Hepatocyte (in vitro differentiated cells): Measurements from ENCODE around the gene EXOC5. TPM values are rescaled to one million over a fixed set of nuclear protein-coding genes. Genes with fewer than 3 reads are reported as not detected.
"Not testable (repeated sequence)": the region's sequence is repeated elsewhere in the genome, so short reads cannot be mapped to it uniquely, and the experiment has no call there.

Experiments
- DNase-seq: peaks from one replicate; pipeline ENCODE4 v3.0.0-alpha.2; 2016; ENCODE audit warnings: low spot score
- H2AFZ ChIP-seq: fragments of 200-600 bp; sonication (generic); 2 replicates; pipeline ENCODE4 v1.6.0; 2016; ENCODE audit warnings: antibody characterized with exemption, mild to moderate bottlenecking
- H3K27ac ChIP-seq: fragments of 200-600 bp; sonication (generic); 2 replicates; pipeline ENCODE4 v1.5.1; 2016; ENCODE audit warnings: mild to moderate bottlenecking
- H3K27me3 ChIP-seq: fragments of 200-600 bp; sonication (generic); 2 replicates; pipeline ENCODE4 v1.6.1; 2016
- H3K36me3 ChIP-seq: fragments of 200-600 bp; sonication (generic); replicated peaks from 2 replicates; pipeline ENCODE4 v1.5.1; 2016; ENCODE audit warnings: low read depth; ENCODE audit not compliant: insufficient read depth
- H3K4me1 ChIP-seq: fragments of 200-600 bp; sonication (generic); 2 replicates; pipeline ENCODE4 v1.5.1; 2016; ENCODE audit warnings: mild to moderate bottlenecking, moderate library complexity; ENCODE audit not compliant: insufficient read depth
- H3K4me2 ChIP-seq: fragments of 200-600 bp; sonication (generic); 2 replicates; pipeline ENCODE4 v1.6.0; 2016
- H3K4me3 ChIP-seq: fragments of 200-600 bp; sonication (generic); 2 replicates; pipeline ENCODE4 v1.5.1; 2016; ENCODE audit warnings: mild to moderate bottlenecking
- H3K79me2 ChIP-seq: fragments of 200-600 bp; sonication (generic); 2 replicates; pipeline ENCODE4 v1.6.0; 2017; ENCODE audit warnings: mild to moderate bottlenecking
- H3K9me2 ChIP-seq: fragments of 200-600 bp; sonication (generic); replicated peaks from 2 replicates; pipeline ENCODE4 v1.6.0; 2017; ENCODE audit warnings: mild to moderate bottlenecking; ENCODE audit not compliant: insufficient read depth
- H3K9me3 ChIP-seq: fragments of 200-600 bp; sonication (generic); 2 replicates; pipeline ENCODE4 v1.5.1; 2016; ENCODE audit warnings: low read depth, mild to moderate bottlenecking
- H4K20me1 ChIP-seq: fragments of 200-600 bp; sonication (generic); 2 replicates; pipeline ENCODE4 v1.6.0; 2016; ENCODE audit warnings: mild to moderate bottlenecking; ENCODE audit not compliant: insufficient read depth, poor library complexity, severe bottlenecking
- CTCF ChIP-seq: fragments of 200-600 bp; sonication (generic); IDR thresholded peaks from 2 replicates; pipeline ENCODE4 v1.5.1; 2016; ENCODE audit warnings: antibody characterized with exemption, mild to moderate bottlenecking; ENCODE audit not compliant: poor library complexity
- EZH2 ChIP-seq: fragments of 200-600 bp; sonication (generic); IDR thresholded peaks from 2 replicates; pipeline ENCODE4 v1.6.1; 2016; ENCODE audit warnings: antibody characterized with exemption, mild to moderate bottlenecking, borderline replicate concordance
- EZH2phosphoT487 ChIP-seq: fragments of 200-600 bp; sonication (generic); IDR thresholded peaks from one replicate; pipeline ENCODE4 v1.6.1; 2018; ENCODE audit warnings: antibody characterized with exemption, mild to moderate bottlenecking, low read depth, moderate library complexity; ENCODE audit not compliant: unreplicated experiment, severe bottlenecking
- WGBS: methylation state at CpG from one replicate; pipeline ENCODE4 v1.1.6; 2016; ENCODE audit warnings: low lambda C conversion rate; ENCODE audit errors: missing lambda C conversion rate; 5-methylcytosine and 5-hydroxymethylcytosine counted together
- polyA plus RNA-seq: library from polyadenylated mRNA; unstranded; fragments of >200 nt; fragmentation: Nextera tagmentation; extraction: Ambion mirVana; gene quantifications from 2 replicates; pipeline ENCODE4 v1.2.1, GENCODE V29; 2016
- total RNA-seq: library from RNA; depleted of rRNA; stranded (reverse); fragments of >200 nt; gene quantifications from 2 replicates; pipeline ENCODE4 v1.2.3, GENCODE V29; 2014

EXOC5 gene
- total and polyA plus RNA-seq, 2 experiments from 2014 or later = 31.4 to 51.8 TPM

GRCh38 chr14:57202672-57203071 is 66.0 kb downstream of the EXOC5 start:
- not testable (repeated sequence) for H3K27ac ChIP-seq, H3K9me2 ChIP-seq, H3K9me3 ChIP-seq, H4K20me1 ChIP-seq, H3K4me3 ChIP-seq, H3K79me2 ChIP-seq, H2AFZ ChIP-seq, H3K36me3 ChIP-seq, H3K4me1 ChIP-seq, H3K27me3 ChIP-seq, H3K4me2 ChIP-seq, DNase-seq
- peak; percentile 38 for TF ChIP-seq CTCF

GRCh38 chr14:57199921-57200320 is 68.8 kb downstream of the EXOC5 start:
- no peaks in the 10 kb centered on the region for H3K9me3 ChIP-seq
- H4K20me1 ChIP-seq = no peaks in the 10 kb centered on the region
- no peak overlapping the region for H2AFZ ChIP-seq
- no peak for DNase-seq
- H3K4me3 ChIP-seq = no peak overlapping the region
- 88% methylated on average over 6 of the region's 6 CpGs for WGBS
- no peaks in the 10 kb centered on the region for H3K4me1 ChIP-seq
- H3K9me2 ChIP-seq = no peaks in the 10 kb centered on the region
- no peaks in the 10 kb centered on the region for H3K27me3 ChIP-seq
- no peaks in the 10 kb centered on the region for H3K36me3 ChIP-seq
- H3K27ac ChIP-seq = no peak overlapping the region
- no peak overlapping the region for H3K4me2 ChIP-seq
- H3K79me2 ChIP-seq = no peaks in the 10 kb centered on the region
- TF ChIP-seq EZH2phosphoT487 (no peak), CTCF (no peak), EZH2 (no peak)

- peak; percentile 38 for DNase-seq
- Histone ChIP-seq H4K20me1 (no peaks in the 10 kb centered on the region), H2AFZ (no peak overlapping the region), H3K79me2 (no peaks in the 10 kb centered on the region), H3K9me2 (no peaks in the 10 kb centered on the region), H3K4me1 (no peaks in the 10 kb centered on the region), H3K27me3 (no peaks in the 10 kb centered on the region), H3K9me3 (no peaks in the 10 kb centered on the region), H3K36me3 (no peaks in the 10 kb centered on the region), H3K4me2 (no peak overlapping the region), H3K27ac (no peak overlapping the region), H3K4me3 (no peak overlapping the region)
- 79% methylated on average over 7 of the region's 7 CpGs for WGBS
- peak; percentile 52 for TF ChIP-seq CTCF
- TF ChIP-seq EZH2 = no peak
- TF ChIP-seq EZH2phosphoT487 = no peak
These were observed 79.6 kb downstream of the EXOC5 start for GRCh38 chr14:57189070-57189469.

- Histone ChIP-seq H3K79me2 (no peaks in the 10 kb centered on the region), H3K4me3 (no peak overlapping the region), H3K27me3 (no peaks in the 10 kb centered on the region), H2AFZ (no peak overlapping the region), H3K4me2 (no peak overlapping the region), H3K9me3 (no peaks in the 10 kb centered on the region), H3K4me1 (no peaks in the 10 kb centered on the region), H3K27ac (no peak overlapping the region), H4K20me1 (no peaks in the 10 kb centered on the region), H3K36me3 (no peaks in the 10 kb centered on the region), H3K9me2 (no peaks in the 10 kb centered on the region)
- 16% methylated on average over 5 of the region's 5 CpGs for WGBS
- TF ChIP-seq CTCF (peak; percentile 62), EZH2phosphoT487 (no peak), EZH2 (no peak)
- peak; percentile 18 for DNase-seq
These were observed 85.8 kb downstream of the EXOC5 start for GRCh38 chr14:57182760-57183503.
